Ectodermal cell (in vitro differentiated cells): ENCODE results near the gene PRKCD.

ENCODE experiments used
- H3K27ac ChIP-seq: 2 replicates; pipeline ENCODE4 v1.7.0; 2013; ENCODE audit warnings: mild to moderate bottlenecking, low read depth, low read length; ENCODE audit not compliant: insufficient read depth, poor library complexity, severe bottlenecking
- H3K27me3 ChIP-seq: 2 replicates; pipeline ENCODE4 v1.7.0; 2013; ENCODE audit warnings: mild to moderate bottlenecking, low read length; ENCODE audit not compliant: insufficient read depth, control insufficient read depth, poor library complexity, severe bottlenecking
- H3K36me3 ChIP-seq: one replicate; pipeline ENCODE4 v1.7.0; 2013; ENCODE audit warnings: low read length; ENCODE audit not compliant: control insufficient read depth, insufficient read depth
- H3K4me1 ChIP-seq: one replicate; pipeline ENCODE4 v1.7.0; 2013; ENCODE audit warnings: low read length; ENCODE audit not compliant: control insufficient read depth, insufficient read depth
- H3K4me3 ChIP-seq: 2 replicates; pipeline ENCODE4 v1.7.0; 2013; ENCODE audit warnings: low read depth, low read length, control low read depth; ENCODE audit not compliant: insufficient read depth
- H3K9me3 ChIP-seq: 2 replicates; pipeline ENCODE4 v1.7.0; 2013; ENCODE audit warnings: mild to moderate bottlenecking, low read length, moderate library complexity; ENCODE audit not compliant: control insufficient read depth
- WGBS, 2 experiments: methylation state at CpG; one replicate each; pipeline ENCODE4 v1.1.7; 2013; ENCODE audit warnings: missing lambda C conversion rate in 2 of 2; 5-methylcytosine and 5-hydroxymethylcytosine counted together

PRKCD gene

DNA sequence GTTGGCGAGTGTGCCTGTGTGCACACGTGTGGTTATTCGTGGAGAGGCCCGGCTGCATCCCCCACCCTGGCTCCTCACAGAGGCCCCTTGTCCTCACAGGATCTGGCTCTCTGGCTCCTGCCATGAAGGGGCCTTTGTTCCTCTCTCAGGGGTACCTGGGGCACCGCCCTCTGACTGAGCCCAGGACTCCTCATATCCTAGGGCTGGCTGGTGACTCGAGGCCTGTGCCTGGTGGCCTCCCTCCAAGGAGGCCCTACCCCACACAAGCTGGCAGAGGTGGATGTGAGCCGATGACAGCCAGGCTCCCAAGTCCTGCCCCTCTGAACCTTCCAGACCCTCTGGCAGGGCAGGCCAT, 10.0 kb downstream of the PRKCD start:
- WGBS, 2 experiments, result 79 to 80% methylated on average over 7 of the region's 7 CpGs
- Histone ChIP-seq H3K9me3 (no peaks in the 10 kb centered on the region), H3K36me3 (no peaks in the 10 kb centered on the region), H3K4me1 (peaks cover 47% of the 10 kb centered on the region), H3K27ac (no peak overlapping the region), H3K4me3 (no peak overlapping the region), H3K27me3 (no peaks in the 10 kb centered on the region)

DNA sequence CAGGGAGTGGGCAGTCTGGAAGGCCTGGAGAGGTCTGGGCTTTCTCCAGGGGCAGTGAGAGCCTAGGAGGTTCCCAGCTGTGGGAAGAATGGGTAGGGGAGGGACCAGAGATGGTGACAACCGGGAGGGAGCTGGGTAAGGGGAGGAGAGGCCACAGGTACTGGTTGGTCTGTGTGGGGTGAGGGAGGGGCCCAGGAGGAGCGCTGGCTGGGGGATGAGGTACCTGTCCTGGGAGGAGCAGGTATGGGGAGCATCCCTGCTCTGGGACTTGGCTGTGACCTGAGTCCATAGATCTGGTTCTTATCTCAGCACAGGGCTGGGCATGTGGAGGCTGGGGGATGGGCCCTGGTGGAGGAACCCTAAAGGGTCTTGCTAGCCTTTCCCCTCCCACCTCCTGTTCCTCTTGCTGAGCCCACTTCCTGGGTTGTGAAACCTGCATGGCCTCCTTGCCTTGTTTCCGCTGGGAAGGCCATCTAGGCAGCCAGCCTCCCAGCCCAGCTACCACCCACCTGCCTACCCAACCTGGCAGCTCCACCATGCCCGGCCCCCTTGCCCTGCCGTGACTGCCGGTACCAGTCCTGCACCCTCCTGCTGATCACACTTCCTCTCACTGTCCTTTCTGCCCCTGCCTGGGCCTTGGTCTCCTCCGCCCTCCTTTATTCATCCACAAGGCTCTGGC, 11.0 kb downstream of the PRKCD start:
- no peaks in the 10 kb centered on the region for H3K27me3 ChIP-seq
- no peak overlapping the region for H3K4me3 ChIP-seq
- WGBS, 2 experiments, result 59 to 60% methylated on average over 7 of the region's 7 CpGs
- no peak overlapping the region for H3K27ac ChIP-seq
- H3K4me1 ChIP-seq, result peaks cover 47% of the 10 kb centered on the region
- H3K9me3 ChIP-seq, result no peaks in the 10 kb centered on the region
- no peaks in the 10 kb centered on the region for H3K36me3 ChIP-seq

DNA sequence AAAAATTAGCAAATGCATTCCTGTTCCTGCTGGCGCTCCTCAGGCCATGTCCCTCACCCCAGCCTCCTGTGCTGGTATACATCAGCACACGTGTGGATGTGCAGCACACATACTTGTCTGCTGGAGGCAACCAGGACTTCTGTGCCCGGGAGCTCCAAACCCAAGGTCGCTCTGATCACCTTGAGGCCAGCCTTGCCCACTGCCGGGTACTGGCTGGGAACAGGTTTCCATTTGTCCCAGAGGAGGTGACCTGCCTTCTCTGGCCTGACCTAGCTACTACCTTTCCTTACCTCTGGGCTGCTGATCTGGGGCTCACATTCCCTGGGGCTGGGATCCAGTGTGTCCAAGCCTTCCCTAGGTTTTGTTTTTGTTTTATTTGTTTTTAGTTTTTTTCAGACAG, 12.1 kb downstream of the PRKCD start:
- no peaks in the 10 kb centered on the region for H3K27me3 ChIP-seq
- no peaks in the 10 kb centered on the region for H3K36me3 ChIP-seq
- H3K27ac ChIP-seq, result no peak overlapping the region
- H3K4me3 ChIP-seq, result no peak overlapping the region
- WGBS, 2 experiments, result 94% methylated on average over 5 of the region's 5 CpGs
- H3K9me3 ChIP-seq, result no peaks in the 10 kb centered on the region
- H3K4me1 ChIP-seq, result peaks cover 38% of the 10 kb centered on the region

DNA sequence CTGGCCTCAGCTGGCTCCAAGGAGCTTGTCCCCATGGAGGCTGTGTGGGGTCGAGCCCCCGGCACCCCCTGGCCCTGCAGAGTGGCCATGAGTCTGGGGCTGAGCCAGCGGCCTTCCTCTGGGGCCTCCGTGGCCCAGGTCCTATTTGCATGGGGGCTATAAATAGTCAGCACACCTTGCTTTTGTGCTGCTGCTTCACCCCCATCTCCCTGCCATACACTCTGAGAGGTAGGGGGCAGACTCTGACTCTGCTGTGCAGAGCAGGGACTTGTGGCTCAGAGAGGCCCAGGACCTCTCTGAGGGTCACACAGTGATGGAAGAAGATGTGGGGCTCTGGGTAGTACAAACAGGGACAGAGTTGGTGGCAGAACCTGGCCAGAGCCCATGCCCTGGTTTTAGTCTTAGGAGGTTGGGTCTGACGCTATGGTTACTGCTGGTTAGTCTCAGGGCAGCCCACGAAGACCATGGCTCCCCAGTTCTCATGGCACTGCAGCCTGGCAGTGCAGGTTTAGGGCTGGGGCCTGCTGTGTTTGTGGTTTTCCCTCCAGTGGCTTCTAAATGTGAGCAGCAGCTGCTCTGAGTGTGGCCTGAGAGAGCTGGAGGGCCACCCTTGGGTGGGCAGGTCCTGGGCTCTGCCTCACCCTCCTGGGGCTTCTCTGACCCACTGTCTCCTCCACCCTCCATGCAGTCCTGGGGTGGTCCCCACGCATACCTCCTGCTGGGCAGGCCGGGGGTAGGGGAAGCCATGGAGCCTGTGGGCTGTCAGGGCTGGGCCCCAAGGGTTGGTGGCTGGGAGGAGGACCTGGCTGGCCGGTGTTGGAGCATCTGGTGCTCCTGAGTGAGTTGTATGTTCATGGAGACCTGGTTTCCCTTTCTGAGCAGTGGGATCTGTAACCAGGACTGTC, 13.6 kb downstream of the PRKCD start:
- WGBS, 2 experiments, result 80 to 87% methylated on average over 9 of the region's 9 CpGs
- H3K4me1 ChIP-seq, result peaks cover 23% of the 10 kb centered on the region
- no peaks in the 10 kb centered on the region for H3K36me3 ChIP-seq
- H3K27ac ChIP-seq, result no peak overlapping the region
- H3K4me3 ChIP-seq, result no peak overlapping the region
- no peaks in the 10 kb centered on the region for H3K9me3 ChIP-seq
- H3K27me3 ChIP-seq, result no peaks in the 10 kb centered on the region

DNA sequence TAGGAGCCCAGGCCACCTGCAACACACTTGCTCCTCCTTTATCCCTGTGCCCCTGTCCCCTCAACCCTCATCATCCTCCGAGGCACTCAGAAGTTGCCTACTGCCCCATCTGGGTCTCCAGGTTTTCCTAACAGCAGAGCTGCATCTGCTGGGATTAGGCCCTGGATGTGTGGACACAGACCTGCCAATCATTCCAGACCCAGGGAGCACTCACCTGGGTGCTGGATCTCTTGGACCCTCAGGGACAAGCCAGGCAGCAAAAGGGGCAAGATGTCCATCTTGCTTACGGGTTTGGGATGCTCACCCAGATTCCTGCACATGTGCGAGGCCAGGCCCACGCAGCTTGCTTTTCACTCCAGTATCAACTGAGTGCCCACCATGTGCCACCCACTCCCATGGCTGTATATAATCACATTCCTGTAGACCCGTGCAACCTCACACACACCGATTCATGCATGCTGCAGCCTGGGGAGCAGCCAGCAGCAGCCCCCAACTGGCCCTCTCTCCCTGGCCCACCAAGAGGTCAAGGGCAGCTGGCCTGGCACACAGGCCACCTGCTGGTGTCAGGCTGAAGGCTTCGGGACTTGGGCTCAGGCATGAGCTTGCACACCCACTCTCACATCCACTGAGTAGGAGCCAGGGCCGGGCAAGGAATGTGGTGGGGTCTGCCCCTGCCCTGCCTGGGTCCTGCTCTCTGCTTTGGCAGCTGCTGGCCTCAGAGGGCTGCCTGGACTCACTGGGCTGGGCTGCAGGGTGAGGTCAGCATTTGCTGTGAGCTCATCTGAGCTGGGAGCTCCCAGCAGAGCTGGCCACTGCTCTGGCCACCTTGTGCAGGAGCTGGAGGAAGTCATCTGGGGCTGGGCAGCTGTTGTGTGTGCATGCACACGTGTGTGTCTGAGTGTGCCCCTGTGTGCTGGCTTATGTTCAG, 14.9 kb downstream of the PRKCD start:
- no peak overlapping the region for H3K27ac ChIP-seq
- H3K4me3 ChIP-seq, result no peak overlapping the region
- peaks cover 14% of the 10 kb centered on the region for H3K4me1 ChIP-seq
- H3K36me3 ChIP-seq, result no peaks in the 10 kb centered on the region
- 89 to 94% methylated on average over 9 of the region's 9 CpGs for WGBS, 2 experiments
- no peaks in the 10 kb centered on the region for H3K9me3 ChIP-seq
- H3K27me3 ChIP-seq, result no peaks in the 10 kb centered on the region

DNA sequence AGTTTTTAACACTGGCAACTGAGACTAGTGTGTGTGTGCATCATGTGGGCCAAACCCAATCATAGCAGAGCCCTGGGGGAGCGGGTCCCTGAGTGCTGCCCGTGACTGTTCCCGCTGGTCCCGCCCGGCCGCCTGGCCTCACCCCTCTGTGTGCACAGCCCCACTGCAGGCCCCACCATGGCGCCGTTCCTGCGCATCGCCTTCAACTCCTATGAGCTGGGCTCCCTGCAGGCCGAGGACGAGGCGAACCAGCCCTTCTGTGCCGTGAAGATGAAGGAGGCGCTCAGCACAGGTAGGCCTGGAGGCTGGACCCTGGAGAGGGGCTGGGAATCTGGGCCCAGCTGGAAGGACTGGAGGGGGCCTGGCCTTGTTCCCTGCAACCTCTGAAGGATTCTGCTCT, 17.2 kb downstream of the PRKCD start:
- Histone ChIP-seq H3K4me3 (no peak overlapping the region), H3K36me3 (no peaks in the 10 kb centered on the region), H3K4me1 (peaks cover 4% of the 10 kb centered on the region), H3K9me3 (no peaks in the 10 kb centered on the region), H3K27ac (no peak overlapping the region), H3K27me3 (no peaks in the 10 kb centered on the region)
- WGBS, 2 experiments, result 92 to 93% methylated on average over 15 of the region's 15 CpGs

DNA sequence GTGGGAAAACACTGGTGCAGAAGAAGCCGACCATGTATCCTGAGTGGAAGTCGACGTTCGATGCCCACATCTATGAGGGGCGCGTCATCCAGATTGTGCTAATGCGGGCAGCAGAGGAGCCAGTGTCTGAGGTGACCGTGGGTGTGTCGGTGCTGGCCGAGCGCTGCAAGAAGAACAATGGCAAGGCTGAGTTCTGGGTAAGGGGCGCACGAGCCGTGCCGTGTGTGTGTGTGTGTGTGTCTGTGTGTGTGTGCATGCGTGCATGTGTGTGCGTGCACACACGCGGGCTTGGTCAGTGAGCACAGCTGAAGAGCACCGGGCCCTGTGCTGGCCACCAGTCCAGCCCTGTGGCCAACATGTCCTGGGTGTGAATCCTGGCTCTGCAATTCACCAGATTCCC, 18.6 kb downstream of the PRKCD start:
- no peaks in the 10 kb centered on the region for H3K27me3 ChIP-seq
- WGBS, 2 experiments, result 93 to 95% methylated on average over 20 of the region's 20 CpGs
- H3K27ac ChIP-seq, result no peak overlapping the region

DNA sequence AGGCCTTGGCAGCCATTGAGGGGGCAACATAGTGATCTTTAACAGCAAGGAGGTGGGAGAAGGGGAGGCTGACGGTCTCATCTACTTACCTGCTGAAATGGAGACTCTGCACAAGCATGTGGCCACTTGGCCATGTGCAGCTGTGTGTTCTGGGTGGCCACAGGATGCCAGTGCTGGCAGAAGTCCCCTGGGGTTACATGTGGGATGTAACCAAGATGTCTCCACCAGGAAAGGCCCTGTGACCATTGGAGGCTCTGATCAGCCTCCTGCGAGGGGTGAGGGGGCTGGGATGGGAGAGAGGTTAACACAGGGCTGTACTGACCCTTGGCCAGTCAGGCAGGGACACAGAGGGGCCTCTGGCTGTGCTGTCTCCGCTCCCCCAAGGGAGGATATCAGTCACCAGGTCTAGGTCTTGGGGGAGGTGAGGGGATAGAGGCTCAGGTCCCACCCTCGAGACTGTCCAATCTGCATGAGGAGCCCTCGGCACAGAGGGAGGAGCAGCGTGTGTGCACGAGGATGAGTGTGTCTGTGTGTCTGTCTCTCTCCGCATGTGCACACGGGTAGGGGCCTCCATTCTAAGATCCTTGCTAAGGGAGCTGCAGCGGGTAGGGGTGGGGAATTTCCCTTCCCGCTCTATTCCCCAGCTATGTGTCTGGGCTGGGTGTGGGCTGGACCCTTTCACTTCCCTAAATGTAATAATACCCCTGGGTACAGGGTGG, 19.5 kb downstream of the PRKCD start:
- Histone ChIP-seq H3K9me3 (no peaks in the 10 kb centered on the region), H3K4me1 (peaks cover 4% of the 10 kb centered on the region), H3K36me3 (no peaks in the 10 kb centered on the region), H3K27me3 (no peaks in the 10 kb centered on the region), H3K4me3 (no peak overlapping the region), H3K27ac (no peak overlapping the region)
- WGBS, 2 experiments, result 94 to 96% methylated on average over 11 of the region's 11 CpGs

More for the DNA sequence above, 18.6 kb downstream of the PRKCD start:
- H3K4me1 ChIP-seq, result peaks cover 4% of the 10 kb centered on the region
- no peaks in the 10 kb centered on the region for H3K36me3 ChIP-seq
- H3K4me3 ChIP-seq, result no peak overlapping the region
- no peaks in the 10 kb centered on the region for H3K9me3 ChIP-seq

DNA sequence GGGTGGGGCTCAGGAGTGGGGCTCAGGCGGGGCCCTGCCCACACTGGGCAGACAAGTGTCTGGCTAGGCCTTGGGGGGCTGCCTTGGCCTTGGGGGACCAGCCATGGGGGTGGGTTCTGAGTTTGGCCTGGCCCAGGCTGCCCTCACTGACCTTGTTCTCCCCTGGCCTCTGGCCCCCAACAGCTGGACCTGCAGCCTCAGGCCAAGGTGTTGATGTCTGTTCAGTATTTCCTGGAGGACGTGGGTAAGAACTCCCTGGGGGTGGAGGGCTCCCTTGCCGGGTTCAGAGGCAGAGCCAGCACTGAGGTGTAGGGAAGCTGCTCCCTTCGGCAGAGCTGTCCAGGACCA, 20.0 kb downstream of the PRKCD start:
- 91 to 93% methylated on average over 4 of the region's 4 CpGs for WGBS, 2 experiments
- Histone ChIP-seq H3K9me3 (no peaks in the 10 kb centered on the region), H3K27me3 (no peaks in the 10 kb centered on the region), H3K4me3 (no peak overlapping the region), H3K27ac (no peak overlapping the region), H3K4me1 (peaks cover 4% of the 10 kb centered on the region), H3K36me3 (no peaks in the 10 kb centered on the region)
